ENCODE results near the gene ANO9.

Gene ANO9, protein sequence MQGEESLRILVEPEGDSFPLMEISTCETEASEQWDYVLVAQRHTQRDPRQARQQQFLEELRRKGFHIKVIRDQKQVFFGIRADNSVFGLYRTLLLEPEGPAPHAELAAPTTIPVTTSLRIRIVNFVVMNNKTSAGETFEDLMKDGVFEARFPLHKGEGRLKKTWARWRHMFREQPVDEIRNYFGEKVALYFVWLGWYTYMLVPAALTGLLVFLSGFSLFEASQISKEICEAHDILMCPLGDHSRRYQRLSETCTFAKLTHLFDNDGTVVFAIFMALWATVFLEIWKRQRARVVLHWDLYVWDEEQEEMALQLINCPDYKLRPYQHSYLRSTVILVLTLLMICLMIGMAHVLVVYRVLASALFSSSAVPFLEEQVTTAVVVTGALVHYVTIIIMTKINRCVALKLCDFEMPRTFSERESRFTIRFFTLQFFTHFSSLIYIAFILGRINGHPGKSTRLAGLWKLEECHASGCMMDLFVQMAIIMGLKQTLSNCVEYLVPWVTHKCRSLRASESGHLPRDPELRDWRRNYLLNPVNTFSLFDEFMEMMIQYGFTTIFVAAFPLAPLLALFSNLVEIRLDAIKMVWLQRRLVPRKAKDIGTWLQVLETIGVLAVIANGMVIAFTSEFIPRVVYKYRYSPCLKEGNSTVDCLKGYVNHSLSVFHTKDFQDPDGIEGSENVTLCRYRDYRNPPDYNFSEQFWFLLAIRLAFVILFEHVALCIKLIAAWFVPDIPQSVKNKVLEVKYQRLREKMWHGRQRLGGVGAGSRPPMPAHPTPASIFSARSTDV

DNA sequence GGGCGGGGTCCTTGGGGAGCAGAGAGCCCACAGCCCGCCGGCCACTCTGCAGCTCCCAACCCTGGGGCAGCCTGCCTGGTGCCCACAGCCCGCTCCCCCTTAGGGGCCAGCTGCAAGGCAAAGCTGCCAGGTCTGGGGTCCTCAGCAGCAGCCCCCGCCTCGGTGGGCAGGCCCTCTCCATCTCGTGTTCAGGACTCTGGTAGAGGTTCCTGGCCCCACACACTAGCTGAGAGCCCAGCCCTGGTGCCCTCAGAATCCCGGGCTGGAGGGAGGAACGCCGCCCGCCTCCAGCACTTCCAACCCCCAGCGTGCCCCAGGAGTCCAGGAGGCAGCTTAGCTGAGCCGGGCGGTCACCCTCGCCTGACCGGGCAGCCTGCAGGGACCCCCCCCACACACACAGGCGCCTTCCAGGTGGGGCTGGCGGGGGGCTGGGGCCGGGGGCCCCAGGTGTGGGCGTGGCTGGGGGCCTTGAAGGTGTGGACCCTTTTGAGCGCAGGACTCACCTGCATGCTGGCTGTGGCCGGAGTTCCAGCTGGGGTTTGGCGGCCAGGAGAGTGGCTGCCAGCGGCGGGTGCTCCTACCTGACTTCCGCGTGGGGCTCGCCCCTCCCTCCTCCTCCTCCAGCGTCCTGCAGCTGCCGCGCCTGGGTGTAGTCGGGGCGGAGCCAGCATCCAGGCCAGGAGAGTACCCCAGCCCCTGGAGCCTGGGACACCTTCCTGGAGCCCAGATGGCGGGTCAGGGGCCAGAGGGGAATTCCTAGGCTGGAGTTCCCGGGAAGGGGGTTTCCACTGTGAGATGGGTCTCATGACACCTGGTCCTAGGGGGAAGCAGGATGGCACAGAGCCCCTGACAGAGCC is at the start of gene ANO9:
Gene ANO9, minus strand, starts transcription at position 594 of the 857 bp plus-strand sequence. Its CDS starts 85 bp downstream, at position 509.
- H3K27me3 ChIP-seq (ENCODE audit: control insufficient read depth, insufficient read depth, low read length) = no peaks in the 10 kb centered on the region
- H3K9me3 ChIP-seq (ENCODE audit: control insufficient read depth, insufficient read depth, low read length) = peaks cover 5% of the 10 kb centered on the region; the same call in 1 of the 2 replicates
- H3K27ac ChIP-seq (ENCODE audit: low read depth, low read length) = no peak within 1 kb of the TSS
- no peak within 1 kb of the TSS for H3K9ac ChIP-seq (ENCODE audit: low read depth, low read length)
- peak within 1 kb of the TSS; percentile 46; the same call in 1 of the 2 replicates for H3K4me3 ChIP-seq (ENCODE audit: low read depth, low read length)
- H3K36me3 ChIP-seq (ENCODE audit: control insufficient read depth, insufficient read depth, low read length) = no peaks in the 10 kb centered on the region
- H3K4me1 ChIP-seq (ENCODE audit: control insufficient read depth, insufficient read depth, low read length) = no peaks in the 10 kb centered on the region; the same call in 1 of the 2 replicates

DNA sequence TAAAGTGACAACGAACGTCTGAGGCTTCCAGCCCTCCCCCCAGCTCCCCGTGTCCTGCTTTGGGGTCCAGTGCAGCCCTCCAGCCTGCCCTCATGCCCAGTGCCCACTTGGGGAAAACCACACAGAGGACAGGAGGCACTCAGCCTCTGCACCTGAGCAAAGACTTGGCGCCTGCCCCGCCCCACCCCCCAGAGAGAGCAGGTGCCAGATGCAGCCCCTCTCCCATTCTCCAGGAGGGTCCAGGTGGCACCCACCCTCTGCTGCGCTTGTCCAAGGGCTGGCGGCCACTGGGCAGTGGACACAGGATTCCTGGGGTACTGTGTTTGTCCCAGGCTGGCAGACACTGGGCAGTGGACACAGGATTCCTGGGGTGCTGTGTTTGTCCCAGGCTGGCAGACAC is 49.5 kb upstream of the ANO9 start:
- no peak overlapping the region for H3K27ac ChIP-seq (ENCODE audit: low read depth, low read length)
- H3K9ac ChIP-seq (ENCODE audit: low read depth, low read length) = no peak overlapping the region
- H3K27me3 ChIP-seq (ENCODE audit: control insufficient read depth, insufficient read depth, low read length) = no peaks in the 10 kb centered on the region
- peaks cover 37% of the 10 kb centered on the region for H3K36me3 ChIP-seq (ENCODE audit: control insufficient read depth, insufficient read depth, low read length)
- no peaks in the 10 kb centered on the region for H3K9me3 ChIP-seq (ENCODE audit: control insufficient read depth, insufficient read depth, low read length)
- H3K4me3 ChIP-seq (ENCODE audit: low read depth, low read length) = no peak overlapping the region
- H3K4me1 ChIP-seq (ENCODE audit: control insufficient read depth, insufficient read depth, low read length) = no peaks in the 10 kb centered on the region

DNA sequence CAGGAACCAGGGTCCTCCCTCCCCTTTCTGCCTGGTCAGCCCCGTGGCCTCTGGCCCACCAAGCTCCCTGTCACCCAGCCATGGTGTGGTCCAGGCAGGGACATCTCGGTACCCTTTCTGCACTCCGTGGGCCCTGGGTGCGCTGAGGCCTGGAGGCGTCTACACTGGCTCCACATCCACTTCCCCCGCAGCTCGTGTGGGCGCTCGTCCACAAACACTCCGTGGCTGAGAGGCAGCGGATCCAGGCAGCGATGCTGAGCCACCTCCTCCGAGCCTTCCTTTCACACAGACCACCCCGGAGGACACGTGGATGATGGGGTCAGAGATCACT is 49.1 kb upstream of the ANO9 start:
- peaks cover 37% of the 10 kb centered on the region for H3K36me3 ChIP-seq (ENCODE audit: control insufficient read depth, insufficient read depth, low read length)
- H3K4me3 ChIP-seq (ENCODE audit: low read depth, low read length) = no peak overlapping the region
- H3K27ac ChIP-seq (ENCODE audit: low read depth, low read length) = no peak overlapping the region
- H3K4me1 ChIP-seq (ENCODE audit: control insufficient read depth, insufficient read depth, low read length) = no peaks in the 10 kb centered on the region
- H3K9ac ChIP-seq (ENCODE audit: low read depth, low read length) = no peak overlapping the region
- no peaks in the 10 kb centered on the region for H3K9me3 ChIP-seq (ENCODE audit: control insufficient read depth, insufficient read depth, low read length)
- no peaks in the 10 kb centered on the region for H3K27me3 ChIP-seq (ENCODE audit: control insufficient read depth, insufficient read depth, low read length)

DNA sequence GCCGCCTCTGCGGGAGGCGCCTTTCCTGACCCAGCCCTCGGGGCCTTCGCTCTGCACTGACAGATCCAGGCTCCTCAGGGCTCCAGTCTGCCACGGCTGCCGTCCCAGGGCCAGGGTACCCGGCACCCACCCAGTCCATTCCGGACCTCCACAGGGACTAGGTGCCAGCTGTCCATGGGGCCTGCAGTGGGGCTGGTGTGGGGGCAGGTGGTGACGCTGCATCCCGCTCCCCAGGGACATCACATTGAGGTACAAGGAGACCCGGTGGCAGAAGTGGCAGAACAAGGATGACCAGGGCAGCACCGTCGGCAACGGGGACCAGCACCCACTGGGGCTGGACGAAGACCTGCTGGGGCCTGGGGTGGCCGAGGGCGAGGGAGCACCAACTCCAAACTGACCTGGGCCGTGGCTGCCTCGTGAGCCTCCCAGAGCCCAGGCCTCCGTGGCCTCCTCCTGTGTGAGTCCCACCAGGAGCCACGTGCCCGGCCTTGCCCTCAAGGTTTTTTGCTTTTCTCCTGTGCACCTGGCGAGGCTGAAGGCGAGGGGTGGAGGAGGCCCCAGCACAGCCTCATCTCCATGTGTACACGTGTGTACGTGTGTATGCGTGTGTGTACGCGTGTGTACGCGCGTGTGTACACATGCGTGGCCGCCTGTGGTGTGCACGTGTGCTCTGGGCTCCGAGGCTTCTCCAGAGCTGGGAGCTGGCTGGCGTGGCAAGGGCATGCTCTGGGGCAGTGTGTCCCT is 48.5 kb upstream of the ANO9 start:
- Histone ChIP-seq H3K27ac (ENCODE audit: low read depth, low read length) (no peak overlapping the region), H3K9me3 (ENCODE audit: control insufficient read depth, insufficient read depth, low read length) (no peaks in the 10 kb centered on the region), H3K4me1 (ENCODE audit: control insufficient read depth, insufficient read depth, low read length) (no peaks in the 10 kb centered on the region), H3K4me3 (ENCODE audit: low read depth, low read length) (no peak overlapping the region), H3K9ac (ENCODE audit: low read depth, low read length) (no peak overlapping the region), H3K27me3 (ENCODE audit: control insufficient read depth, insufficient read depth, low read length) (no peaks in the 10 kb centered on the region), H3K36me3 (ENCODE audit: control insufficient read depth, insufficient read depth, low read length) (peaks cover 32% of the 10 kb centered on the region)

DNA sequence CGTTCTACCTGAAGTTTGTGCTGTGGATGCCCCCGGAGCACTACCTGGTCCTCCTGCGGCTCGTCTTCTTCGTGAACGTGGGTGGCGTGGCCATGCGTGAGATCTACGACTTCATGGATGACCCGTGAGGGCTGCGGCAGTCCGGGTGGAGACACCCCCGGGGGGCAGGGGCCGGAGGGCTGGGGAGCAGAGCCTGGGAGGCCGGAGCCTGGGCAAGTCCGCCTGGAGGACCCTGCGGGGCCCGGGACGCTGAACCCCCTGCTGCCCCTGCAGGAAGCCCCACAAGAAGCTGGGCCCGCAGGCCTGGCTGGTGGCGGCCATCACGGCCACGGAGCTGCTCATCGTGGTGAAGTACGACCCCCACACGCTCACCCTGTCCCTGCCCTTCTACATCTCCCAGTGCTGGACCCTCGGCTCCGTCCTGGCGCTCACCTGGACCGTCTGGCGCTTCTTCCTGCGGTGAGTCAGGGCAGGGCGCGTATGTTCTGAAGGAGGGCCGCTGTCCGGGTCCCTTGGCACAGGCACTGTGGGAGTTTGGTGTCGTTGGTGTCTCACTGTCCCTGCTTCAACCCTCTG is 47.9 kb upstream of the ANO9 start:
- no peaks in the 10 kb centered on the region for H3K27me3 ChIP-seq (ENCODE audit: control insufficient read depth, insufficient read depth, low read length)
- H3K27ac ChIP-seq (ENCODE audit: low read depth, low read length) = no peak overlapping the region
- H3K9me3 ChIP-seq (ENCODE audit: control insufficient read depth, insufficient read depth, low read length) = no peaks in the 10 kb centered on the region
- H3K4me1 ChIP-seq (ENCODE audit: control insufficient read depth, insufficient read depth, low read length) = no peaks in the 10 kb centered on the region
- peaks cover 27% of the 10 kb centered on the region for H3K36me3 ChIP-seq (ENCODE audit: control insufficient read depth, insufficient read depth, low read length)
- no peak overlapping the region for H3K4me3 ChIP-seq (ENCODE audit: low read depth, low read length)
- no peak overlapping the region for H3K9ac ChIP-seq (ENCODE audit: low read depth, low read length)

DNA sequence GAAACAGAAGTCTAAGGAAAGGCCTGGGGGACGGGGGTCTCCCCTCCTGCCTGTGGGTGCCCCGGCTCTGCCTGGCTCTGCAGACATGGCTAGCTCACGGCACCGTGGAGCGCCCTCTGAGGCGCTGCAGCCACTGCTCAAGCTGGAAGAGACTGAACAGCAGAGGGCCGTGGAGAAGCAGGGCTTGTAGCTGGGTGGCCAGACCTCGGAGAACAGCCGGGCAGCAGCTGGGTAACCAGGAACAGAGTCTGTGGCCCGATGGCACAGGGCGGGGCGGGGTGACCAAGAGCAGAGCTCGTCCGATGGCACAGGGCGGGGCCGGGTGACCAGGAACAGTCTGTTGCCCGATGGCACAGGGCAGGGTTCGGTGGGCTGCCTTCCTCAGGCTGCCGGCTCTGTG is 47.2 kb upstream of the ANO9 start:
- H3K9me3 ChIP-seq (ENCODE audit: control insufficient read depth, insufficient read depth, low read length) = no peaks in the 10 kb centered on the region
- no peak overlapping the region for H3K9ac ChIP-seq (ENCODE audit: low read depth, low read length)
- no peaks in the 10 kb centered on the region for H3K4me1 ChIP-seq (ENCODE audit: control insufficient read depth, insufficient read depth, low read length)
- no peak overlapping the region for H3K27ac ChIP-seq (ENCODE audit: low read depth, low read length)
- H3K4me3 ChIP-seq (ENCODE audit: low read depth, low read length) = no peak overlapping the region
- H3K27me3 ChIP-seq (ENCODE audit: control insufficient read depth, insufficient read depth, low read length) = no peaks in the 10 kb centered on the region
- H3K36me3 ChIP-seq (ENCODE audit: control insufficient read depth, insufficient read depth, low read length) = peaks cover 21% of the 10 kb centered on the region

DNA sequence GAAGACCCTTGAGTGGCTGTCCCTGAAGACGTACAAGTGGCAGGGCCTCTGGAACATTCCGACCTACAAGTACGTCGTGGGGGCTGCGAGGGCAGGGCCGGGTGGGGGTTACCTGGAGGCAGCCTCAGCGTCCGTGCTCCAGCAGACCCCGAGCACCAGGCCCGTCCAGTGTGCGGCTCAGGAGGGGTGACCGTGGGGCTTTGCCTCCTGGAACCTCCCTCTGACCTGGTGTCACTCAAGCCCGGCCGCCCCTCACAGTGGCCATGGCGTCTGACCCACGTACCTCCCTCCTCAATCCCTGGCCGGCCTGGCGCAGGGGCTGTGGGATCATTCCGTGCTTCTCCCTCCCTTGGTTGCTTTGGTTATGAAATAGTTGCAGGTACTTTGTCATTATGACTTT is 46.8 kb upstream of the ANO9 start:
- Histone ChIP-seq H3K27me3 (ENCODE audit: control insufficient read depth, insufficient read depth, low read length) (no peaks in the 10 kb centered on the region), H3K4me3 (ENCODE audit: low read depth, low read length) (no peak overlapping the region), H3K4me1 (ENCODE audit: control insufficient read depth, insufficient read depth, low read length) (no peaks in the 10 kb centered on the region), H3K9me3 (ENCODE audit: control insufficient read depth, insufficient read depth, low read length) (no peaks in the 10 kb centered on the region), H3K27ac (ENCODE audit: low read depth, low read length) (no peak overlapping the region), H3K9ac (ENCODE audit: low read depth, low read length) (no peak overlapping the region), H3K36me3 (ENCODE audit: control insufficient read depth, insufficient read depth, low read length) (peaks cover 21% of the 10 kb centered on the region)

DNA sequence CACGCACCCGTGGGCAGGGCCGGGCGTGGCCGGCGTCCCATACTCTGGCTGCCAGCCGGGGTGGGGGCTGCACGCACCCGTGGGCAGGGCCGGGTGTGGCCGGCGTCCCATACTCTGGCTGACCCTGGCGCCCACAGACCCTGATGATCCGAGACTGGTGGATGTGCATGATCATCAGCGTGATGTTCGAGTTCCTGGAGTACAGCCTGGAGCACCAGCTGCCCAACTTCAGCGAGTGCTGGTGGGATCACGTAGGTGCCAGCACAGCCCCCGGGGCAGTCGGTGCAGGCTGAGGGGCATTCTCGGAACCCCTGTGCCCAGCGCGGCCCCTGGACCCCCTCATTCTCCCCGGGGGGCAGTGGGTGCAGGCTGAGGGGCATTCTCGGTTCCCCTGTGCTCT is 46.3 kb upstream of the ANO9 start:
- H3K9me3 ChIP-seq (ENCODE audit: control insufficient read depth, insufficient read depth, low read length) = no peaks in the 10 kb centered on the region
- H3K27me3 ChIP-seq (ENCODE audit: control insufficient read depth, insufficient read depth, low read length) = no peaks in the 10 kb centered on the region
- H3K36me3 ChIP-seq (ENCODE audit: control insufficient read depth, insufficient read depth, low read length) = peaks cover 21% of the 10 kb centered on the region
- no peak overlapping the region for H3K27ac ChIP-seq (ENCODE audit: low read depth, low read length)
- H3K4me3 ChIP-seq (ENCODE audit: low read depth, low read length) = no peak overlapping the region
- H3K4me1 ChIP-seq (ENCODE audit: control insufficient read depth, insufficient read depth, low read length) = no peaks in the 10 kb centered on the region
- no peak overlapping the region for H3K9ac ChIP-seq (ENCODE audit: low read depth, low read length)

DNA sequence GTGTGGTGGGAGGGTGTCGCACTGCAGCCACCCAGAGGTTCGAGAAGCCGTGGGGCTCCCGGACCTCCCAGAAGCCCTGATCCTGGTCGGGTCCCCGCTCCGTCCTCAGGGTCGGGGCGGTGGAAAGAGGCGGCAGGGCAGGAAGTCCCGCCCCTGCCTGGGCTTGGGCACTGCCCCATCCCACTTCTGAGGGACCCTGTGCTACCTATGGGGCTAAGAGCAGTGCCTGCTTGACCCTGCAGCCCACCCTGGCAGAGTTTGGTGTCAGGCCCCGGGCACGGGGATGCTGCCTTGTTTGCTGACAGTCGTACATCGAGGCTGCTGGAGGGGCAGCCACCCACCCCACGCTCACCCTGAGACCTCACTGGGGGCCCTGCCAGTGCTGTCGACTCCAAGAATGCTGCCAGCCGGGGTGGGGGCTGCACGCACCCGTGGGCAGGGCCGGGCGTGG is 45.8 kb upstream of the ANO9 start:
- Histone ChIP-seq H3K9me3 (ENCODE audit: control insufficient read depth, insufficient read depth, low read length) (no peaks in the 10 kb centered on the region), H3K4me3 (ENCODE audit: low read depth, low read length) (no peak overlapping the region), H3K36me3 (ENCODE audit: control insufficient read depth, insufficient read depth, low read length) (peaks cover 21% of the 10 kb centered on the region), H3K27me3 (ENCODE audit: control insufficient read depth, insufficient read depth, low read length) (no peaks in the 10 kb centered on the region), H3K27ac (ENCODE audit: low read depth, low read length) (no peak overlapping the region), H3K4me1 (ENCODE audit: control insufficient read depth, insufficient read depth, low read length) (no peaks in the 10 kb centered on the region), H3K9ac (ENCODE audit: low read depth, low read length) (no peak overlapping the region)

DNA sequence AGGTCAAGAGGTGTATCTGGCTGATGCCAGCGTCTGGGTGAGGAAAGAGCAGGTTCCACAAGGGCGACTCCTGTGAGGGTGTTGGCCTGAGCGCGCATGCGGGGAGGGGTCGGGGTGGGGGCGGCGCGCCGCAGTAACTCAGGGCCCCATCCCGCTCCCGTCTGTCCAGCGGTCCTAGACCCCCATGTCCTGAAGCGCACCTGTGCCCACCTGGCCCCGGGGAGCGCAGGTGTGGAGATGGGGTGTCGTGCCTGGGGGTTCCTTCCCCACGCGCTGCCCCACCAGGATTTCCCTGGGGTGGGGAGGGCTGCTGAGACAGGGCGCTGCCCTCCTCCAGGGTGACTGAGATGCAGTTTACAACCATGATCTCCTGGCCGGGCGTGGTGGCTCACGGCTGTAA is 44.4 kb upstream of the ANO9 start:
- H3K27ac ChIP-seq (ENCODE audit: low read depth, low read length) = no peak overlapping the region
- H3K27me3 ChIP-seq (ENCODE audit: control insufficient read depth, insufficient read depth, low read length) = no peaks in the 10 kb centered on the region
- no peak overlapping the region for H3K4me3 ChIP-seq (ENCODE audit: low read depth, low read length)
- H3K9me3 ChIP-seq (ENCODE audit: control insufficient read depth, insufficient read depth, low read length) = no peaks in the 10 kb centered on the region
- no peaks in the 10 kb centered on the region for H3K4me1 ChIP-seq (ENCODE audit: control insufficient read depth, insufficient read depth, low read length)
- no peak overlapping the region for H3K9ac ChIP-seq (ENCODE audit: low read depth, low read length)
- peaks cover 20% of the 10 kb centered on the region for H3K36me3 ChIP-seq (ENCODE audit: control insufficient read depth, insufficient read depth, low read length)

Measured in HUES48 (cell line).